CD4-positive, alpha-beta T cell treated with Interleukin-15 for 1 hour (primary cell): ENCODE data around the gene CARD14.

Experiments
- DNase-seq: peaks from one replicate; pipeline ENCODE4 v3.0.0-alpha.2; 2020

The CARD14 gene

GRCh38 chr17:80169784-80170500 is at the start of gene CARD14:
TSS of gene CARD14 (plus strand) at chr17:80170030. CDS start at chr17:80181439, 11,409 bp downstream.
- DNase-seq = no peak

GRCh38 chr17:80122026-80122575 is 47.7 kb upstream of the CARD14 start:
- no peak for DNase-seq

GRCh38 chr17:80122926-80123505 is 46.8 kb upstream of the CARD14 start:
- DNase-seq = no peak

GRCh38 chr17:80123791-80124190 is 46.0 kb upstream of the CARD14 start:
- DNase-seq = no peak

- no peak for DNase-seq
Observed at GRCh38 chr17:80124351-80124981, 45.4 kb upstream of the CARD14 start.

- DNase-seq = no peak
Observed at GRCh38 chr17:80125656-80126448, 44.0 kb upstream of the CARD14 start.

GRCh38 chr17:80126449-80126715 is 43.4 kb upstream of the CARD14 start:
- no peak for DNase-seq

GRCh38 chr17:80129006-80129565 is 40.7 kb upstream of the CARD14 start:
- DNase-seq = no peak

- DNase-seq = no peak
Observed at GRCh38 chr17:80130992-80131391, 38.8 kb upstream of the CARD14 start.

- DNase-seq = no peak
Observed at GRCh38 chr17:80132906-80133625, 36.8 kb upstream of the CARD14 start.

GRCh38 chr17:80133626-80133970 is 36.2 kb upstream of the CARD14 start:
- DNase-seq = no peak

GRCh38 chr17:80137131-80137530 is 32.7 kb upstream of the CARD14 start:
- DNase-seq = no peak

- no peak for DNase-seq
Observed at GRCh38 chr17:80138856-80139426, 30.9 kb upstream of the CARD14 start.

- no peak for DNase-seq
Observed at GRCh38 chr17:80141463-80142165, 28.2 kb upstream of the CARD14 start.

GRCh38 chr17:80142929-80143328 is 26.9 kb upstream of the CARD14 start:
- no peak for DNase-seq

GRCh38 chr17:80145076-80146075 is 24.5 kb upstream of the CARD14 start:
- no peak for DNase-seq

- no peak for DNase-seq
Observed at GRCh38 chr17:80146121-80147034, 23.5 kb upstream of the CARD14 start.

GRCh38 chr17:80147035-80147822 is 22.6 kb upstream of the CARD14 start, which contains the start of gene EIF4A3:
TSS of gene EIF4A3 (minus strand) at chr17:80147128. CDS start at chr17:80146961, 167 bp downstream.
- peak; percentile 98 for DNase-seq
